Neuronal stem cell (in vitro differentiated cells): Measurements from ENCODE around the gene MBLAC1.
A peak's percentile ranks its signal among the peaks of the same experiment; 100 is the strongest.

Experiments
- DNase-seq: peaks from one replicate; pipeline ENCODE4 v3.0.0-alpha.2; 2013; ENCODE audit warnings: low spot score
- H2AFZ ChIP-seq: one replicate; pipeline ENCODE4 v1.6.1; 2013; ENCODE audit warnings: mild to moderate bottlenecking, low read length, inconsistent platforms
- H2AK5ac ChIP-seq: 2 replicates; pipeline ENCODE4 v1.6.1; 2013; ENCODE audit warnings: low read depth, mild to moderate bottlenecking, inconsistent platforms, low read length, moderate library complexity, mixed read lengths
- H2BK120ac ChIP-seq: 2 replicates; pipeline ENCODE4 v1.6.1; 2013; ENCODE audit warnings: low read depth, mild to moderate bottlenecking, inconsistent platforms, low read length, moderate library complexity, mixed read lengths
- H2BK12ac ChIP-seq: one replicate; pipeline ENCODE4 v1.6.1; 2013; ENCODE audit warnings: low read length, inconsistent platforms
- H2BK15ac ChIP-seq: 2 replicates; pipeline ENCODE4 v1.6.1; 2013; ENCODE audit warnings: mild to moderate bottlenecking, low read length, inconsistent platforms, mixed read lengths
- H2BK5ac ChIP-seq: one replicate; pipeline ENCODE4 v1.6.1; 2013; ENCODE audit warnings: inconsistent platforms, mild to moderate bottlenecking, low read length, moderate library complexity
- H3K14ac ChIP-seq: one replicate; pipeline ENCODE4 v1.6.1; 2013; ENCODE audit warnings: low read length, inconsistent platforms
- H3K18ac ChIP-seq: 2 replicates; pipeline ENCODE4 v1.6.1; 2013; ENCODE audit warnings: low read length, inconsistent platforms
- H3K23ac ChIP-seq: 2 replicates; pipeline ENCODE4 v1.6.1; 2013; ENCODE audit warnings: low read depth, mild to moderate bottlenecking, mixed read lengths, low read length, inconsistent platforms; ENCODE audit not compliant: poor library complexity
- H3K27ac ChIP-seq: replicated peaks from 3 replicates; pipeline ENCODE4 v1.5.1; 2013; ENCODE audit warnings: low read length, inconsistent platforms
- H3K27me3 ChIP-seq, 3 experiments: 2 replicates each; pipeline ENCODE4 v1.6.1; 2013; ENCODE audit warnings: low read length in 3 of 3, mild to moderate bottlenecking in 2 of 3, inconsistent platforms in 1 of 3, low read depth in 1 of 3, mixed read lengths in 1 of 3, moderate library complexity in 1 of 3; ENCODE audit not compliant: control insufficient read depth in 3 of 3, insufficient read depth in 3 of 3
- H3K36me3 ChIP-seq, 2 donors: replicated peaks in 1 of 2; 2 replicates each; pipeline ENCODE4 v1.6.1; 2013; ENCODE audit warnings: low read length in 2 of 2; ENCODE audit not compliant: control insufficient read depth in 2 of 2, insufficient read depth in 2 of 2
- H3K4ac ChIP-seq: 2 replicates; pipeline ENCODE4 v1.6.1; 2013; ENCODE audit warnings: inconsistent platforms, mild to moderate bottlenecking, low read length, moderate library complexity
- H3K4me1 ChIP-seq, 2 donors: 1 replicate in 1 of 2; 2 replicates in 1 of 2; pipeline ENCODE4 v1.6.1; 2013; ENCODE audit warnings: low read length in 2 of 2, low read depth in 1 of 2; ENCODE audit not compliant: control insufficient read depth in 2 of 2, insufficient read depth in 1 of 2
- H3K4me2 ChIP-seq: one replicate; pipeline ENCODE4 v1.6.1; 2013; ENCODE audit warnings: mild to moderate bottlenecking, low read length, inconsistent platforms; ENCODE audit not compliant: insufficient read depth, poor library complexity, severe bottlenecking
- H3K4me3 ChIP-seq, 2 donors: 2 replicates each; pipeline ENCODE4 v1.5.1; 2013; ENCODE audit warnings: low read length in 2 of 2, mild to moderate bottlenecking in 2 of 2, inconsistent platforms in 1 of 2, moderate library complexity in 1 of 2
- H3K79me1 ChIP-seq: one replicate; pipeline ENCODE4 v1.6.1; 2013; ENCODE audit warnings: low read depth, mild to moderate bottlenecking, inconsistent platforms, low read length, moderate library complexity
- H3K9ac ChIP-seq: one replicate; pipeline ENCODE4 v1.6.1; 2013; ENCODE audit warnings: mild to moderate bottlenecking, low read depth, low read length, inconsistent platforms; ENCODE audit not compliant: poor library complexity
- H3K9me3 ChIP-seq, 2 donors: replicated peaks in 1 of 2; 2 replicates each; pipeline versions ENCODE3 to v1.6.1; 2013; ENCODE audit warnings: low read length in 2 of 2, mild to moderate bottlenecking in 2 of 2, inconsistent platforms in 1 of 2, low read depth in 1 of 2, mixed read lengths in 1 of 2, moderate library complexity in 1 of 2; ENCODE audit not compliant: control insufficient read depth in 2 of 2, insufficient read depth in 1 of 2
- H4K8ac ChIP-seq: one replicate; pipeline ENCODE4 v1.6.1; 2013; ENCODE audit warnings: low read depth, mild to moderate bottlenecking, inconsistent platforms, low read length, moderate library complexity
- H4K91ac ChIP-seq: one replicate; pipeline ENCODE4 v1.6.1; 2013; ENCODE audit warnings: low read length, low read depth, mild to moderate bottlenecking, inconsistent platforms; ENCODE audit not compliant: poor library complexity
- WGBS, 2 donors: extraction: QIAGEN DNeasy Blood & Tissue Kit; methylation state at CpG; one replicate each; pipeline ENCODE4 v1.1.7; 2013; ENCODE audit warnings: missing lambda C conversion rate in 2 of 2, mixed read lengths in 1 of 2; ENCODE audit not compliant: insufficient read length in 2 of 2, insufficient replicate concordance in 1 of 2; ENCODE audit errors: extremely low coverage in 2 of 2; 5-methylcytosine and 5-hydroxymethylcytosine counted together

The MBLAC1 gene

GRCh38 chr7:100148559-100149328 lies 22.0 kb downstream of the MBLAC1 start, which contains the start of gene LAMTOR4:
Gene LAMTOR4 (plus strand): TSS chr7:100148918. CDS start chr7:100148973, 55 bp downstream.
- peak within 1 kb of the TSS; percentile 35 for H2AK5ac ChIP-seq

GRCh38 chr7:100152404-100152803 lies 25.6 kb downstream of the MBLAC1 start:
- Histone ChIP-seq H3K4ac (no peak overlapping the region), H3K79me1 (peaks cover 9% of the 10 kb centered on the region), H3K36me3 (peaks cover 24 to 64% of the 10 kb centered on the region in 2 donors)

More at GRCh38 chr7:100148559-100149328, 22.0 kb downstream of the MBLAC1 start, which contains the start of gene LAMTOR4:
- H3K27me3 ChIP-seq, result no peaks in the 10 kb centered on the region
- DNase-seq, result peak; percentile 96
- H3K4ac ChIP-seq, result no peak within 1 kb of the TSS
- no CpG with 5 or more reads among the region's 46 CpGs for WGBS, 2 donors
- peak within 1 kb of the TSS; percentile 50 for H3K23ac ChIP-seq
- peaks cover 3 to 28% of the 10 kb centered on the region in 2 donors for H3K36me3 ChIP-seq
- H3K4me2 ChIP-seq, result peak within 1 kb of the TSS; percentile 89
- no peak within 1 kb of the TSS for H2BK12ac ChIP-seq
- peaks cover 4% of the 10 kb centered on the region for H3K79me1 ChIP-seq
- peak within 1 kb of the TSS; percentile 82 to 96 for H3K4me3 ChIP-seq
- no peak within 1 kb of the TSS for H2BK120ac ChIP-seq
- peak within 1 kb of the TSS; percentile 91 for H3K18ac ChIP-seq
- peak within 1 kb of the TSS; percentile 70 for H4K8ac ChIP-seq
- no peak within 1 kb of the TSS for H2BK15ac ChIP-seq
- H2BK5ac ChIP-seq, result peak within 1 kb of the TSS; percentile 88
- H3K27ac ChIP-seq, result peak within 1 kb of the TSS; percentile 47
- H4K91ac ChIP-seq, result no peak within 1 kb of the TSS
- H3K4me1 ChIP-seq, result peaks cover 0 to 9% of the 10 kb centered on the region in 2 donors
- peak within 1 kb of the TSS; percentile 87 for H3K9ac ChIP-seq
- H3K14ac ChIP-seq, result peak within 1 kb of the TSS; percentile 39
- peak within 1 kb of the TSS; percentile 90 for H2AFZ ChIP-seq
- H3K9me3 ChIP-seq, result no peaks in the 10 kb centered on the region

DNA sequence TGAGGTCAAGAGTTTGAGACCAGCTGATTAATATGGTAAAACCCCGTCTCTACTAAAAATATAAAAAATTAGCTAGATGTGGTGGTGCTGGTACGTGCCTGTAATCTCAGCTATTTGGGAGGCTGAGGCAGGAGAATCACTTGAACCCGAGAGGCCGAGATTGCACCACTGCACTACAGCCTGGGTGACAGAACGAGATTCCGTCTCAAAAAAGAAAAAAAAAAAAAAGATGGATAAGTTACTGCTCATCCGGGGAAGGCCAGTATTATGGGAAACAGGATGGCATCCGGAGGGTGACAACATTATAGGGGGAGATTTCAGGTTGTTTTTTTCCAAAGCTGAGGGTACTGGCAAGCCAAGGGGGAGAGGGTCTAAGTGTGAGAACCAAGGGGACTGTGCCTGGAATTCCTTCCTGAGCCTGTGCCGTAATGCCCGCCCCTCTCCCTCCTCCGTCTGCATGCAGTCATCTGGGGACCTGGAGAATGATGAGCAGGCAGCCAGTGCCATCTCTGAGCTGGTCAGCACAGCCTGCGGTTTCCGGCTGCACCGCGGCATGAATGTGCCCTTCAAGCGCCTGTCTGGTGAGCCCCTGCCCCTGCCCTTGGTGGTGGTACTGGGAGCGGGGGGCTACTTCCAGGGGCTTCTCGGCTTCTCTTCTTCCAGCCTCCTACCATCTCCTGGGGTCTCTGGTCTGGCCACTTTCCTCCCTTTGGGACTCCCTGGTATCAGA lies 26.3 kb downstream of the MBLAC1 start:
- Histone ChIP-seq H2AK5ac (no peak overlapping the region), H3K9me3 (no peaks in the 10 kb centered on the region), H3K14ac (no peak overlapping the region), H3K4ac (no peak overlapping the region), H3K18ac (no peak overlapping the region), H3K4me2 (no peak overlapping the region), H2BK5ac (no peak overlapping the region), H3K4me3 (no peak overlapping the region), H3K23ac (no peak overlapping the region), H2BK15ac (no peak overlapping the region), H3K27ac (no peak overlapping the region), H3K27me3 (no peaks in the 10 kb centered on the region), H2BK120ac (no peak overlapping the region), H4K91ac (no peak overlapping the region), H3K79me1 (peaks cover 9% of the 10 kb centered on the region), H2BK12ac (no peak overlapping the region), H3K4me1 (peaks cover 5 to 18% of the 10 kb centered on the region in 2 donors), H4K8ac (no peak overlapping the region), H3K36me3 (peaks cover 24 to 66% of the 10 kb centered on the region in 2 donors), H3K9ac (peak overlapping the region; percentile 25), H2AFZ (no peak overlapping the region)
- no peak for DNase-seq
- no CpG with 5 or more reads among the region's 18 CpGs for whole genome bisulfite sequencing, 2 donors

More at GRCh38 chr7:100152404-100152803, 25.6 kb downstream of the MBLAC1 start:
- Histone ChIP-seq H2AFZ (no peak overlapping the region), H3K18ac (no peak overlapping the region), H3K4me1 (peaks cover under 1 to 16% of the 10 kb centered on the region in 2 donors), H2BK5ac (no peak overlapping the region), H4K8ac (no peak overlapping the region), H2AK5ac (no peak overlapping the region), H3K9ac (no peak overlapping the region), H3K14ac (no peak overlapping the region), H3K9me3 (no peaks in the 10 kb centered on the region), H3K27me3 (no peaks in the 10 kb centered on the region), H4K91ac (no peak overlapping the region), H2BK12ac (no peak overlapping the region), H2BK15ac (no peak overlapping the region), H3K4me3 (no peak overlapping the region), H3K27ac (no peak overlapping the region), H3K23ac (no peak overlapping the region), H3K4me2 (no peak overlapping the region), H2BK120ac (no peak overlapping the region)
- no peak for DNase-seq
